ENCODE results near the gene RASSF1. TPM values are rescaled to one million over a fixed set of nuclear protein-coding genes. Genes with fewer than 3 reads are reported as not detected.

Gene RASSF1
- total RNA-seq, 1 donor from 2014 or later, result 39.5 TPM

DNA sequence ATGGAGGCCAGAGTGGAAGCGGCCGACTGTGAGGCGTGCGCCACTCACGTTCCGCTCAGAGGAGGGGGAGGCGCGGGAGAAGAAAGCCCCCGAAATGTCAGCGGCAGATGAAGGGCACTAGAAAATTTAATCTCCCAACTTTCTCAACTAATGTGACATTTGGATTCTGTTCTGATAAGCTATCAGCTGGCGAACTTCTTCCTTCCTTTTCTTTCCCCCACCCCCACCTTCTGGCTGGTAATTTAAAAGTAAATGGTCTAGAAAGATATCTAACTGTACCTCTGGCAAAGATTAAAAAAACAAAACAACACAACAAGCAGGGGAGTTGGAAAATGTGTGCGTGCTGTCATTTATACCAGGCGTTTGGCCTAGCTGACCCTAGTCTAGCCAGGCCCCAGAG is 45.1 kb upstream of the RASSF1 start:
- Histone ChIP-seq H3K4me3 (no peak overlapping the region), H3K27ac (no peak overlapping the region), H3K27me3 (ENCODE audit: low read depth) (no peaks in the 10 kb centered on the region), H3K36me3 (peaks cover 3% of the 10 kb centered on the region), H3K9me3 (no peaks in the 10 kb centered on the region), H3K4me1 (peaks cover 6% of the 10 kb centered on the region)
- intact Hi-C loops (cut with DNase I), result no loop called here
- DNase-seq (no peak), ATAC-seq (no peak)
- no peak for TF ChIP-seq CTCF (IDR thresholded peaks at IDR 0.05)

DNA sequence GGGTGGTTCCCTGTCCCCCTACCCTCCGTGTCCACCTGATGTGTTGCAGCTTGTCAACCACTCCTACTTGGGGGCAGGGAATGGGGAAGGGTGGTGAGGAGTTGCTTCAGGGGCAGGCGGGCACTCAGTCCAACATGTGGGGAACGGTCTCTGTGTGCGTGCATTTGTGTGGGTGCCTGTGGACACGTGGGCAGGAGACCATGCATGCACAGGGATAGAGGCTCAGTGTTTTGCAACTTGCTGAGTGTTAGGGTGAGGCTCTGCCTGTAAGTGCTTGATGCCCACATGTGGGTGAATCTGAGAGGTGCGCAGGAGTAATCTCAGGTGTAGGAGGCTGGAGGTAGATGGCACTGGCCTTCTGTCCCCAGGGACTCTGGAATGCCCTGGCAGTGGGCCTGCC is 43.1 kb upstream of the RASSF1 start:
- DNase-seq (no peak), ATAC-seq (no peak)
- intact Hi-C loops (cut with DNase I), result no loop called here
- Histone ChIP-seq H3K27ac (no peak overlapping the region), H3K4me3 (no peak overlapping the region), H3K27me3 (ENCODE audit: low read depth) (no peaks in the 10 kb centered on the region), H3K9me3 (no peaks in the 10 kb centered on the region), H3K36me3 (peaks cover 14% of the 10 kb centered on the region), H3K4me1 (no peaks in the 10 kb centered on the region)
- TF ChIP-seq CTCF (IDR thresholded peaks at IDR 0.05), result no peak

GRCh38 chr3:50382722-50383121 is 42.1 kb upstream of the RASSF1 start:
- DNase-seq (no peak), ATAC-seq (no peak)
- Histone ChIP-seq H3K4me1 (no peaks in the 10 kb centered on the region), H3K27ac (no peak overlapping the region), H3K36me3 (peaks cover 22% of the 10 kb centered on the region), H3K4me3 (no peak overlapping the region), H3K27me3 (ENCODE audit: low read depth) (no peaks in the 10 kb centered on the region), H3K9me3 (no peaks in the 10 kb centered on the region)
- TF ChIP-seq CTCF (IDR thresholded peaks at IDR 0.05), result no peak
- intact Hi-C loops (cut with DNase I), result no loop called here

DNA sequence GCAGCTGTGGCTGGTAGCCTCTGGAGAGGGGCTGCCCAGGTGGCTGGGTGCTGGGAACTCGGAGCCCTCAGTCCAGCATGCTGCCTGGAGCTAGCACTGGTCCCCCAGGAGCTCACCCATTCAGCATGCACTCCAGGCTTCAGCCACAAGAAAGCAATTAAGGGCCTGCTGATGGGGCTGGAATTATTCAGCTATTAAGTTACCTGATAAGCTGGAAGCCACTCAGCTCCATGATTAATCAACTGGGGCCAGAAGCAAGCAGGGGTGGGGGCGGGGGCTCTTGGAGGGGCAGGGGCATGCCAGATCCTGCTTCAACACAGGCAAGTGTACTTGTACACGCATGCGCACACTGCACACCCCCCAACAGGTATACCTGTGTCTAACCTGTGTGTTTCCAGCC is 40.7 kb upstream of the RASSF1 start:
- H3K36me3 ChIP-seq, result peaks cover 33% of the 10 kb centered on the region
- H3K27me3 ChIP-seq (ENCODE audit: low read depth), result no peaks in the 10 kb centered on the region
- H3K27ac ChIP-seq, result no peak overlapping the region
- no peak for DNase-seq
- no peak overlapping the region for H3K4me3 ChIP-seq
- H3K9me3 ChIP-seq, result no peaks in the 10 kb centered on the region
- H3K4me1 ChIP-seq, result no peaks in the 10 kb centered on the region
- intact Hi-C loops (cut with DNase I), result no loop called here
- TF ChIP-seq CTCF (IDR thresholded peaks at IDR 0.05), result no peak
- no peak for ATAC-seq

DNA sequence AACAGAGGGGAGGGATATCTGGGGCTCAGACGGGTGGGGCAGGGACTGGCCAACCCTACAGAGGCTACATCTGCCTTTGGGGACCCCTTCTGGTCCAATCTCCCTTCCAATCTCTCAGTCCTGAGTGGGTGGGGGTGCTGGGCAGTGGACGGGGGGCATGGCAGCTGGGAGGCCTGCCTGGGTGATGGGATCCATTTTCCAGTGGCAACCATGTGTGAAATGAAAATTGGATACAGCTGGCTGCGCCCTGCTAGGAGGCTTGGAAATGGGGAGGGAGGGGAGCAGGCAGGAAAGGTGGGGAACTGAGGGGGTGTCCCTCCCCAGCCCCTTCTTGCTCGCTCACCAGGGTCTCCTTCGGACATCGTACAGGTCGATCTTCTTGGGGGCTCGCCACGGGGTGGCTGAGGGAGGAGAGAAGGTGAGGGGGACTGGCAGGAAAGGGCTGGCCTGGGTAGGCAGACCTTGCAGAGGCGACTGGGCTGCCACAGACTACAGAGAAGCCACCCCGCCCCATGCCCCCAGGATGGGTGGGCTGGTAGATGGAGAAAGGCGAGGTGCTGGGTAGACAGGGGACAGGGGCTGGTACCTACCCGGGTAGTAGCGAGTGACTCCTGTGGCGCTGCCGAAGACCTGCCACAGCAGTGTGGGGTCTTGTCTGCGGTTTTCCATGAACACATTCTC is 39.9 kb upstream of the RASSF1 start:
- no peak for ATAC-seq
- intact Hi-C loops (cut with DNase I), result no loop called here
- no peak overlapping the region for H3K27ac ChIP-seq

More for the DNA sequence above, 39.9 kb upstream of the RASSF1 start:
- Histone ChIP-seq H3K9me3 (no peaks in the 10 kb centered on the region), H3K4me3 (no peak overlapping the region), H3K36me3 (peaks cover 33% of the 10 kb centered on the region), H3K27me3 (ENCODE audit: low read depth) (no peaks in the 10 kb centered on the region), H3K4me1 (no peaks in the 10 kb centered on the region)
- TF ChIP-seq CTCF (IDR thresholded peaks at IDR 0.05), result no peak
- DNase-seq, result no peak

All from lower lobe of right lung (tissue), 2 donors.